Measurements from ENCODE around the gene TXNDC8.

The TXNDC8 gene

DNA sequence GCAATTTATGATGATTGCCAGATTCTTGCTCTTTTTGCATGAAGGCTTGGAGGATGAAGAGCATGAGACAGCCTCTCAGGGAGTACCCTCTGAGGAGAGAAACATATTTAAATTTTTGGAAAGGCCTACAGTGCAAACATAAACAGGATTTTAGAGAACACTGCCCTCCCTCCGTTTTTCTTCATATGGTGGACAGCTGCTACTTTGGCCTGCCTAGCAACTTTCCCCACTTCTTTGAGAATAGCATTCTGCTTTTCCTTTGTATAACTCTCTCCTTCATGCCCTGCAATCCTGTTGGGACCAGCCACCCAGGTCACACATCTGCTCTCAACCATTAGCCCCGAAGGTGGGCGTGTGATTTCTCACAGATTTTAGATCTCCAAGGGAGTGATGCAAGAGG, 60.9 kb downstream of the TXNDC8 start:
- H3K4me3 Mint-ChIP-seq, result no peak overlapping the region

DNA sequence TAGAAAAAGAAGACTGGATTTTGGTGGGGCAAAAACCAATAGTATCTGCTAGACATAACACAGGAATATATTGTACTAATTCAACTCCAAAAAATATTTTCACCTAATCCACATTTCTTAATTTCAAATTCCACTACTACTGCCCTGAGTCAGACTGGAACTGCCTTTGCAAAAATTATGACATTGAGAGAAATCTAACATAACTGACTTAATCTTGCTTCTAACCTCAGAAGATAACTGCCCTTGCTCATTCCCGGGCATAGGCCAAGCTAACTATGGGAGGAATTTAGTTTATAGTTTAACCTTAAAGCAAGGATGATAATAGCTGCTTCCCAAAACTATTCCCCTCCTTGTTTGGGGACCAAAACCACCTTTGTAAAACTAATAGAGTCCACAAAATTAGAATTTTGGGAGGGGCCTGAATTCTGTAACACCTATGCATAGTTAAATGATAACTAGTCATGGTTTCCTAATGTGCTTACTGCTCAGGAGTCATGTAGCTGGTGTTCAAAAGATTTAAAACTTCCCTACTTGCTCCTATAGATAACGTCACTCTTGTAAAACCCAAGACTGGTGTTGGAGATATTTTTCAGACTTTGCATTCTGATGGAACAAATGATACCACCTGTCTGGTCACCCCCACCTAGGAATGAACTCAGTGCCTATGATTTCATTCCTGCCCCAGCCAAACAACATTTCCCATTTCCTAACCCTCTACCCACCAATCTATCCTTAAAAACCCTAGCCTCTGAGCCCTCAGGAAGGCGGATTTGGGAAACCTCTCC, 67.3 kb downstream of the TXNDC8 start:
- H3K4me3 Mint-ChIP-seq, result no peak overlapping the region
- H3K4me1 Mint-ChIP-seq (ENCODE audit: low read depth), result no peaks in the 10 kb centered on the region
- no peak overlapping the region for H3K27ac Mint-ChIP-seq
- no peaks in the 10 kb centered on the region for H3K9me3 Mint-ChIP-seq (ENCODE audit: low read depth)
- H3K27me3 Mint-ChIP-seq, result no peaks in the 10 kb centered on the region
- H3K36me3 Mint-ChIP-seq, result no peaks in the 10 kb centered on the region

More for the DNA sequence above, 60.9 kb downstream of the TXNDC8 start:
- H3K27me3 Mint-ChIP-seq, result peaks cover 5% of the 10 kb centered on the region
- H3K9me3 Mint-ChIP-seq (ENCODE audit: low read depth), result no peaks in the 10 kb centered on the region
- peaks cover 2% of the 10 kb centered on the region for H3K4me1 Mint-ChIP-seq (ENCODE audit: low read depth)
- H3K36me3 Mint-ChIP-seq, result no peaks in the 10 kb centered on the region
- H3K27ac Mint-ChIP-seq, result no peak overlapping the region

DNA sequence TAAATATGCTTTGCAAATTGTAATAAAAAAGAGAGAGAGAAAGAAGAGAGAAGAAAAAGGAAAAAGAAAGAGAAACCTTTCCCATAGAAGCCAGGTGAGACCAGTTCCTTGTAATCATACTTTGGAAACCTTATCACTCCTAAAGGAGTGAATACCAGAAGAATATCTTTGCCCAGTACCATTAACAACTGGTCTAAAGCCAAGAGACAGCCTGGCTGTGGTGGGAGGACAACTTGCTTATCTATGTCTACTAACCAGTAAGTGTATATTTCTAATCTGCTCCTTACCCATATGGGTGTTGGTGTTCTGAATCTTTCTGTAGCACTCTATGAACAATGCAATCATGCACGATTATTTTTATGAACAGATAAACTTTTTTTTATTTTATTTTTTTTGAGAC, 70.9 kb downstream of the TXNDC8 start:
- H3K36me3 Mint-ChIP-seq, result no peaks in the 10 kb centered on the region
- H3K27ac Mint-ChIP-seq, result no peak overlapping the region
- H3K4me1 Mint-ChIP-seq (ENCODE audit: low read depth), result no peaks in the 10 kb centered on the region
- no peaks in the 10 kb centered on the region for H3K9me3 Mint-ChIP-seq (ENCODE audit: low read depth)
- no peak overlapping the region for H3K4me3 Mint-ChIP-seq
- H3K27me3 Mint-ChIP-seq, result no peaks in the 10 kb centered on the region

DNA sequence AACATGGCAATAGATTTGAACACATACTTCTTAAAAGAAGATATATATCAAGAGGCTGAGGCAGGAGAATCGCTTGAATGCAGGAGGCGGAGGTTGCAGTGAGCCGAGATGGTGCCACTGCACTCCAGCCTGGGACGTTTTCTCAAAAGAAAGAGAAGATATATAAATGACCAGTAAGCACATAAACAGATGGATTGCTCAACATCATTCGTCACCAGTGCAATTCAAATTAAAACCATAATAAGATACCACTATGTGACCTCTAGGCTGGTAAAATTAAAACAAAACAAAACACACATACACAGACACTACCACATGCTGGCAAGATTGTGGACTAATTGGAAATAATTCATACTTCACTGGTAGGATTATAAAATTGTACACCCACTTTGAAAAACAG, 76.0 kb downstream of the TXNDC8 start:
- no peak overlapping the region for H3K4me3 Mint-ChIP-seq
- H3K4me1 Mint-ChIP-seq (ENCODE audit: low read depth), result peaks cover 16% of the 10 kb centered on the region
- H3K27ac Mint-ChIP-seq, result no peak overlapping the region
- no peaks in the 10 kb centered on the region for H3K36me3 Mint-ChIP-seq
- H3K27me3 Mint-ChIP-seq, result no peaks in the 10 kb centered on the region
- no peaks in the 10 kb centered on the region for H3K9me3 Mint-ChIP-seq (ENCODE audit: low read depth)

DNA sequence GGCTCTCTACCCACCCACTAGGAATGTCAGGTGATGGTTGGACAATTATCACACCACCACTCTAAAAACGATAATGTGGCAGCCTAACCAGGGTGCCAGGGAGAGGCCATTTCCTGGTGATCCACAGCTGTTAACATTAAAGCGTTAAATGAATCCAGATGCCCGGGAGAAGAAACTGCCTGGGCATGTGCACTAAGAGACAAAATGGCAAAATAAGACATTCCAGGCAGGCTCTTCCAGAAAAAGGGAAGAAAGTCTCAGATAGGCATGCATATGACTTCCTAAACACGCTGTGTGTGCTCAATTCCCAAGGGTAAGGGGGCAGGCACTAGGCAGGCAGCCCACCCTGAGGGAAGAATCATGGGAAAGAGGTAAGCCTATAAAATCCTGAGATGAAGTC, 76.8 kb downstream of the TXNDC8 start:
- H3K4me1 Mint-ChIP-seq (ENCODE audit: low read depth), result peaks cover 16% of the 10 kb centered on the region
- H3K27ac Mint-ChIP-seq, result no peak overlapping the region
- H3K27me3 Mint-ChIP-seq, result no peaks in the 10 kb centered on the region
- no peaks in the 10 kb centered on the region for H3K9me3 Mint-ChIP-seq (ENCODE audit: low read depth)
- H3K36me3 Mint-ChIP-seq, result no peaks in the 10 kb centered on the region
- H3K4me3 Mint-ChIP-seq, result no peak overlapping the region

- peaks cover 3% of the 10 kb centered on the region for H3K36me3 Mint-ChIP-seq
- H3K4me1 Mint-ChIP-seq (ENCODE audit: low read depth), result peaks cover 20% of the 10 kb centered on the region
- no peaks in the 10 kb centered on the region for H3K27me3 Mint-ChIP-seq
- H3K9me3 Mint-ChIP-seq (ENCODE audit: low read depth), result no peaks in the 10 kb centered on the region
- no peak overlapping the region for H3K27ac Mint-ChIP-seq
- H3K4me3 Mint-ChIP-seq, result no peak overlapping the region
Measured at GRCh38 chr9:110259566-110259965, 78.1 kb downstream of the TXNDC8 start.

GRCh38 chr9:110258690-110259091, 79.0 kb downstream of the TXNDC8 start:
- Mint-ChIP-seq H3K27ac (peak overlapping the region; percentile 18), H3K9me3 (ENCODE audit: low read depth) (no peaks in the 10 kb centered on the region), H3K4me3 (no peak overlapping the region), H3K27me3 (no peaks in the 10 kb centered on the region), H3K36me3 (peaks cover 5% of the 10 kb centered on the region), H3K4me1 (ENCODE audit: low read depth) (peaks cover 29% of the 10 kb centered on the region)

DNA sequence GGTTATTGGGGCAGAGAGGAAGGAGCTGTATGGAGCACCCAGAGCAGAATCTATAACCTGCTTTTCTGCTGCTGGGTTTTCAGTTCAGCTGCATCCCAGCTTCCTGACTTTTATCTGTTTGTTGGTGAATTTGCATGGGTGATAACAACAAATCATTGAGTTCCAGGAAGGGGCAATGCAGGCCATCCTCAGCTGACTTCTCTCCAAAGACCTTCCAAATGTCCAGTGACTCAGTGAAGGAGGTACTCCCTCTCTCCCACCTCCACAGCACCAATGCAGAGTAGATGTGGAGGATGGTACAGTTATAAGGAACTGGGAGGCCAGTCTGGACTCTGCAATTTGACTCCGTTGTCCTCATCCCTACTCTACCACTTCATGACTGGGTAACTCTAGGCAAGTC, 79.7 kb downstream of the TXNDC8 start:
- H3K4me1 Mint-ChIP-seq (ENCODE audit: low read depth), result peaks cover 37% of the 10 kb centered on the region
- peak overlapping the region; percentile 49 for H3K4me3 Mint-ChIP-seq
- peaks cover 5% of the 10 kb centered on the region for H3K36me3 Mint-ChIP-seq
- no peaks in the 10 kb centered on the region for H3K27me3 Mint-ChIP-seq
- H3K27ac Mint-ChIP-seq, result peak overlapping the region; percentile 96
- no peaks in the 10 kb centered on the region for H3K9me3 Mint-ChIP-seq (ENCODE audit: low read depth)

DNA sequence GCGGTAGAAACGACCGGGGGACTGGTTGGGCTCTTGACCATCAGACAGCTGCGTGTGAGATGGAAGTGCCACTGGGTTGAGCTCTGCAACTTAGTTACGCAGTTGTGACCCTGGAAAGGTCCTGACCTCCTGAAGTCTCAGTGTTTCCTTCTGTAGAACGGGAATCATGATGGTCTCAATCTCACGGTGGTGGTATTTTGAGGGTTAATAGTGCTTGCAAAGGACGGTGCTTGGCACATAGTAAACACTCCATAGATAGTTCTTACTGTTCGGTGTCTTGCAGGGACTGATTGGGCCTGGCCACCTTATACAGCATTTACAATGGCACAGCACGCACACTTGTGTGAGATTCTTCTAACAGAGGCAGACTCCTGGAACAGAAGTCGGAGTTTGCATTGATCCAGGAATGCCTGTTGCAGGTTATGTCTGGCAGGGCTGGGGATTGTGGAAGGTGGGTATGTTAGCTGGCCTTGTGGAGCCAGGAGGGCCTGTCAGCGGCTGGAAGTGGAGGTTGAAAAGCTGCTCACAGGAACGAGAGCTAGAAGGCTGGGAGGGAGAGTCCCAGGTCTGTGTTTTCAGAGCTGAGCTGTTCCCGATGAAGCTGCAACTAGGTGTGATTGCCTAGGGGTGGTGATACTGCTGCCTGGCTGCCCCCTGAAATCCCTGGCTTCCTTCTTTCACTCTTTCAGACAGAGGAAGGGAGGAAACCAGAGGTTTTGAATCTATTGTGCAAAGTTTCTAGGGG, 80.4 kb downstream of the TXNDC8 start:
- Mint-ChIP-seq H3K4me3 (peak overlapping the region; percentile 96), H3K27me3 (no peaks in the 10 kb centered on the region), H3K36me3 (peaks cover 5% of the 10 kb centered on the region), H3K9me3 (ENCODE audit: low read depth) (no peaks in the 10 kb centered on the region), H3K27ac (peak overlapping the region; percentile 96), H3K4me1 (ENCODE audit: low read depth) (peaks cover 43% of the 10 kb centered on the region)

GRCh38 chr9:110256380-110257096, 81.1 kb downstream of the TXNDC8 start, which contains the start of gene TXN:
TXN (minus strand) TSS chr9:110256507; CDS start chr9:110256435, 72 bp downstream.
- peak within 1 kb of the TSS; percentile 98 for H3K27ac Mint-ChIP-seq
- H3K36me3 Mint-ChIP-seq, result peaks cover 5% of the 10 kb centered on the region
- H3K27me3 Mint-ChIP-seq, result no peaks in the 10 kb centered on the region
- H3K4me3 Mint-ChIP-seq, result peak within 1 kb of the TSS; percentile 96
- no peaks in the 10 kb centered on the region for H3K9me3 Mint-ChIP-seq (ENCODE audit: low read depth)
- peaks cover 45% of the 10 kb centered on the region for H3K4me1 Mint-ChIP-seq (ENCODE audit: low read depth)

DNA sequence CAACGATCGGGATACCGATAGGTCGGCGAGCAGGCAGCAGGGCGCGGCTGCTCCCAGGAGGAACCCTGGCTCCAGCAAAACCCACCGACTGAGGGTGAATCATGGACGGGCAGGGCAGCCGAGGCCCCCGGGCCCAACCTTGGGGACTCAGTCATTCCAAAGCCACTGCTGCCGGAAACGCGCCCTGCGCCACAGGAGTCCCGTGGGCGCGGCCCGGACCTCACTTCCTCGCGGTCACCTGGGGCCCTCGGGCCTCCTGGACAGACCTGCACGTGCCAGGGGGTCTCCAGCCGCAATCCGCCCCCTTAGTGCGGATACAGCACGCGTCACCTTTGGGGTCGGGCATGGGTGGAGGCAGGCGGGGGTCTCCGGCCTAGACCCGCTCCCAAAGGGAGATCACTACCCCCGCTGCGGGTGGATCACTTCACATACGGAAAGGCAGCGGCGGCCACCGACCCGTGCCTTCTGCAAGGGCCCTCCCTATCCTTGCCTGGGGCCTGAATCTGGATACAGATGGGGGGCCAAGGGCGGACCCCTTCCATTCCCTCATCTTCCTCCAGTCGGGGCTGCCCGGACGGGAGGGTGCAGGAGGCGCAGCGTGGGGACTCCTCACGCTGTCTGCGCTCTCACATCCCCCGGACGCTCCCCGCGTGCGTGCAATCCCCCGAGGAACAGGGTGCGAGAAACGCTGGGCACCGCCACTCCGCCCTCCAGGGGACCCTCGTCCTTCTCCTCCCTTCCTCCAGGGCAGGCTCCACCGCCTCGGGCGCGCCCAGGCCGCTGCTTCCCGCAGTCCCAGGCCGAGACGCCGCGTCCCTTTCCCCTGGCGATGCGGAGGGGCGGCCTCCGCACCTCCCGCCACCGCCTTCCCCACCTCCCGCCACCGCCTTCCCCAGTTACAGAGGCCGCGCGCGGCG, 81.9 kb downstream of the TXNDC8 start:
- peak overlapping the region; percentile 98 for H3K27ac Mint-ChIP-seq
- no peaks in the 10 kb centered on the region for H3K27me3 Mint-ChIP-seq
- peaks cover 7% of the 10 kb centered on the region for H3K36me3 Mint-ChIP-seq
- H3K9me3 Mint-ChIP-seq (ENCODE audit: low read depth), result no peaks in the 10 kb centered on the region
- H3K4me3 Mint-ChIP-seq, result peak overlapping the region; percentile 96
- H3K4me1 Mint-ChIP-seq (ENCODE audit: low read depth), result peaks cover 47% of the 10 kb centered on the region

DNA sequence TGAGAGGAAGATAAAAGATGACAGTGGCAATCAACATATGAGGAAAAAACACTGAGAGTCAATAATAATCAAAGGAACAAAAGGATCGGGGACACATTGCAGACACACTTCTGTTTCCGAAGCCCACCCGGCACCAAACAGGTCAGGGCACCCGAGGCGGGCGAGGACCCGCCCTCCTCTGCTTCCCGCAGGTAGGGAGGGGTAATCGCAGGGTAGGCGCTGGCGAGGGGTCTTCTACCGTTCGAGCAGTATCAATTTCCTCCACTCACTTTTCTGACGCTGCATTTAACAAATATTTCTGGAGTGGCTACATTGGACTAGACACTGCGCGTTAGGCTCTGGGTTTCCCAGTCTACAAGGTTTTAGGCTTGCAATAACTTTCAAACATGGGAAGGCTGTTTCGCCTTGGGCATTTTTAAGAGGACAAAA, 82.6 kb downstream of the TXNDC8 start:
- peaks cover 47% of the 10 kb centered on the region for H3K4me1 Mint-ChIP-seq (ENCODE audit: low read depth)
- H3K4me3 Mint-ChIP-seq, result peak overlapping the region; percentile 96
- H3K27me3 Mint-ChIP-seq, result no peaks in the 10 kb centered on the region
- no peaks in the 10 kb centered on the region for H3K9me3 Mint-ChIP-seq (ENCODE audit: low read depth)
- peaks cover 7% of the 10 kb centered on the region for H3K36me3 Mint-ChIP-seq
- H3K27ac Mint-ChIP-seq, result peak overlapping the region; percentile 98

DNA sequence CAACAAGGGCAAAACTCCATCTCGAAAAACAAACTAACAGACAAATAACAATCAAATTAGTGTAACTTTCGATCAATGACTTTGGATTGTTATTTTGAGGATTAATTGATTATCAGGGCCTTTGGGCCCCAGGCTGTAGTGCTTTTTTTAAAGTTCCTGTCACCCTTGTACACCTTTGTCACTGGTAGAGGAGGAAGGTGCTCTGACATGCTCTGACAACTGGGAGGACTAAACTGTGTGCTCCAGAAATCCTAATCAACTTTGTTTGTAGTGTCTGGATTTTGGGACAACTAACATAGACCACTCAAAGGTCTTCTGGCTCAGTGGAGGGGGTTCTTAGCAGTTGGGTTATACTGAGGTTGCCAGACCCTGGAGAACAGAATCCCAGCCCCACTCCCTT, 83.2 kb downstream of the TXNDC8 start:
- H3K9me3 Mint-ChIP-seq (ENCODE audit: low read depth), result no peaks in the 10 kb centered on the region
- H3K4me1 Mint-ChIP-seq (ENCODE audit: low read depth), result peaks cover 47% of the 10 kb centered on the region
- peaks cover 7% of the 10 kb centered on the region for H3K36me3 Mint-ChIP-seq
- peak overlapping the region; percentile 96 for H3K4me3 Mint-ChIP-seq
- H3K27me3 Mint-ChIP-seq, result no peaks in the 10 kb centered on the region
- peak overlapping the region; percentile 98 for H3K27ac Mint-ChIP-seq
